HG03159 (cell line): ENCODE measurements around the gene MYL6.
"Not testable (repeated sequence)": the region's sequence is repeated elsewhere in the genome, so short reads cannot be mapped to it uniquely, and the experiment has no call there.

Experiments used
- ATAC-seq: cut with Tn5 transposase; IDR thresholded peaks from one replicate; pipeline ENCODE4 v1.9.1; 2021; ENCODE audit warnings: mild to moderate bottlenecking, moderate library complexity; ENCODE audit not compliant: unreplicated experiment

The MYL6 gene

DNA sequence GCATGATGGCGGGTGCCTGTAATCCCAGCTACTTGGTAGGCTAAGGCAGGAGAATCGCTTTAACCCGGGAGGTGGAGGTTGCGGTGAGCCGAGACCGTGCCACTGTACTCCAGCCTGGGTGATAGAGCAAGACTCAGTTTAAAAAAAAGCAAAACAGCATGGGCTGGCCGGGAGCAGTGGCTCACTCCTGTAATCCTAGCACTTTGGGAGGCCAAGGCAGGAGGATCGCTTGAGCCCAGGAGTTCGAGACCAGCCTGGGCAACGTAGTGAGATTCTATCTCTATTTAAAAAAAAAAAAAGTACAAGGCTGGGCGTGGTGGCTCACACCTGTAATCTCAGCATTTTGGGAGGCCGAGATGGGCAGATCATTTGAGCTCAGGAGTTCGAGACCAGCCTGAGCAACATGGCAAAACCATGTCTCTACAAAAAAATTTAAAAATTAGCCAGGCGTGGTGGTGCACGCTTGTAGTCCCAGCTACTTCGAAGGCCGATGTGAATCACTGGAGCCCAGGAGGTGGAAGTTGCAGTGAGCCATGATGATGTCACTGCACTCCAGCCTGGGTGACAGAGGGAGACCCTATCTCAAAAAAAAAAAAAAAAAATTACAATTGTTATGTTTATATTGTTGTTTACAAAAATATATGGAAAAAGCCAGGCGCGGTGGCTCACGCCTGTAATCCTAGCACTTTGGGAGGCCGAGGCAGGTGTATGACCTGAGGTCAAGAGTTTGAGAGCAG lies 1.5 kb upstream of the MYL6 start:
- not testable (repeated sequence) for ATAC-seq

DNA sequence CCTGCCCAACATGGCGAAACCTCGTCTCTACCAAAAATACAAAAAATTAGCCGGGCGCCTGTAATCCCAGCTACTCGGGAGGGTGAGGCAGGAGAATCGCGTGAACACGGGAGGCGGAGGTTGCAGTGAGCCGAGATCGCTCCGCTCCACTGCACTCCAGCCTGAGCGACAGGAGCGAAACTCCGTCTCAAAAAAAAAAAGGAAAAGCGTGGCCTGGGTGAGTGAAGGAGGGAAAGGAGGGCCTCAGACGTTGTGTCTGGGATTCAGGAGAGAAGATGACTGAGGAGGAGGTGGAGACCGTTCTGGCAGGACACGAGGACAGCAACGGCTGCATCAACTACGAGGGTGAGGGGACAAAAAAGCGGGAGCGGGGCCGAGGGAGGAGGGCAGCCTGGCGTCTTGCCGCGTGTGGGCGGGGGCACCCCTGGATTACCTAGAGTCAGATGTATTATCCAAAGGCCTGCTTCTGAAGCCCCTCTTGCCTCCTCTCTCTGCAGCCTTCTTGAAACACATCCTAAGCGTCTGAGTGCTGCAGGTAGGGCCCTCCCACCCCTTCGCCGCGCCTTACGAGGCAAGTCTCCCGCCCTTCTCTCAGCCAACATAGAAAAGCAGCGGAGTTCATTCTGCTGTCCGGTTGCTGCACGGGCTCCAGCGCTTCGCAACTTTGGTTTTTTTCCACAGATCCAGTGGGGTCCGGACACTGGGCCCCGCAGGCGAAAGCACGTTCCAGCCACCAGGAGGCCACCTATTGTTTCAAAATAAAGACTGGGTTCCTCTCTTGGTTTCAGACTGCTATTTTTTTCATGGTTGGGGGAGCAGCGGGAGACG lies 744 bp upstream of the MYL6 start:
- ATAC-seq, result peak; percentile 32

GRCh38 chr12:56158926-56159461 lies 835 bp downstream of the MYL6 start:
- ATAC-seq, result no peak

- no peak for ATAC-seq
Observed at GRCh38 chr12:56159482-56160192, 1.5 kb downstream of the MYL6 start.

- no peak for ATAC-seq
Observed at GRCh38 chr12:56160193-56160763, 2.1 kb downstream of the MYL6 start.

GRCh38 chr12:56160894-56161689 lies 2.9 kb downstream of the MYL6 start:
- ATAC-seq, result no peak

DNA sequence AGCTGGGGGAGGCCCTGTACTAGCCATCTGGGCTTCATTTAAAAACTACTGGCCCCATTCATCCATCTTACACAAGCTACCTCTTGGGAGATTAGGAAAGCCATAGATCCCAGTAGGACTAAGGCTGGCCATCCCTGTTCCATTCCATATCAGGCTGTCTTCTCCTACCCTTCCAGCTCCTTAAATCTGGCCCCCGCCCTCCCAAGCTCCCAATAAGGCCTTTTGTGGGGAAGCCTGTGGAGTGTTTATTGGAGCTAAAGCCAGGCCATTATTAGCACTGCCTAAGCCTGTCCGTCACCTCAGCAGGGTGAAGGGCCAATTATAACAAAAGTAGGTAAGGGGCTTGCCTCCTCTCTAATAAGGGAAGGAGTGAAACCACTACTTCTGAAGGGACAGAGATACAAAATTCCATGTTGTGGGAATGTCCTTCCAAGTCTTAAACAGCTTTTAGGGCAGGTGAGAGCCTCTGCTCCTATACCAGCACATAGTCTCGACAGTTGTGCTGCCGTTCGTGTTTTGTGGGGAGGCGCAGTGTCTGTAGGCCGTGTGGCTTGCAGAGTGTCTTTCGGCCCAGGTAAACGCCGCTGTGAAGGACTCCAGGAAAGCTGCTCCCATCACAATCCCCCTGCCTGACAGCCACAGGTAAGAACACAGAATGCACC lies 3.7 kb downstream of the MYL6 start:
- ATAC-seq, result no peak

- ATAC-seq, result no peak
Observed at GRCh38 chr12:56162468-56163290, 4.5 kb downstream of the MYL6 start.

GRCh38 chr12:56163533-56164344 lies 5.6 kb downstream of the MYL6 start:
- no peak for ATAC-seq

GRCh38 chr12:56164345-56164729 lies 6.2 kb downstream of the MYL6 start:
- no peak for ATAC-seq

- no peak for ATAC-seq
Observed at GRCh38 chr12:56165369-56165768, 7.2 kb downstream of the MYL6 start.

GRCh38 chr12:56169229-56169759 lies 11.1 kb downstream of the MYL6 start:
- ATAC-seq, result no peak

GRCh38 chr12:56172839-56173238 lies 14.7 kb downstream of the MYL6 start:
- no peak for ATAC-seq

GRCh38 chr12:56178347-56178746 lies 20.2 kb downstream of the MYL6 start:
- no peak for ATAC-seq

DNA sequence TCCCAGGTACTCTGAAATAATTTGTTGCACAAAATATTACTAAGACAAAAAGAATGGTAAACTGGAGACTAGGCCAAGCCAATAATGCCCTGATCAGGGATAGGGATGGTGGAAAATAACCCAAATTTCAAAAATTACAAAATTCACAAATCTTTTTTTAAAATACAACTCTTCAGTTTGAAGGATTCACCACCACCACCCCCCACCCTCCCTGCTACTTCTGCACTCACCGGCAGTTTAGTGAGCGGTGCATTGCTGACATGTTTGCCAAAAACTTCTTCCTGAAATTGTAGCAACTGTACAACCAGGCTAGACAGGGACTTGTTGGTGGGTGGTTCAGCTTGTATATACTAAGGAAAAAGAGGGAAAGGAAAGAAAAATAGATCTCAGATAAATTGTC lies 28.8 kb downstream of the MYL6 start:
- ATAC-seq, result no peak

DNA sequence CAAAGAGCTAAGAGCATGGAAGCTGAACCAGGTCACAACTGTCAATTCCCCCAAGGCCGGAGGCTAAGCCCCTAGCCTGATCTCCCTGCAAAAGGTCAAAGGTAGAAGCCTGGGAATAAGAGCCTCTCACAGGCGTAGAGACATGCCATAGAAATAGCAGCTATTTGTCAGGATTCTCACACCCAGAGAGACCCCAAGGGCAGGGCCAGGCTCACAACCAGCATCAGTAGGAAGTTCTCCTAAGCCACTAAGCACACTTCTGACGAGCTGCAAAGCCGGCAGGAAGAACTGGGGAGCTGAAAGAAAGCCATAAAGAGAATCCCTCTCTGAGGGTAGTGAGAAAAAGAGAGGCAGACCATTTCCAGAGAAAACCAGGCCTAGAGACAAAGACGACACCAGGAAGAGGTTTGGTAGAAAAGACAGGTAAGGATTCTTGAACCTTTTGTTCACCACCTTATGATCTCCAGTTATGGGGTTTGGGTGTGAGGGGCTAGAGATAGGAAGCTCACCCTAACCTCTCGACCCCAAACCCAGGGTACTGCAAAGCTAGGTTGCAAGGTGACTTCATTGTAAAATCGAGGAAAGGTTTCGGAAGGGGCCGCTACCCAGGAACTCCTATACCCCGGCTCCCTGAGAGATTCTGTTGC lies 30.1 kb downstream of the MYL6 start:
- no peak for ATAC-seq

GRCh38 chr12:56188778-56189098 lies 30.6 kb downstream of the MYL6 start:
- ATAC-seq, result no peak
